CD4-positive, alpha-beta T cell (primary cell): ENCODE data around the gene COL6A2. TPM values are rescaled to one million over a fixed set of nuclear protein-coding genes. Genes with fewer than 3 reads are reported as not detected.

Experiments used
- ATAC-seq: fragments of 200-7000 bp; cut with Tn5 transposase; one replicate; pipeline ENCODE4 v1.10.0; 2022; ENCODE audit warnings: mild to moderate bottlenecking; ENCODE audit not compliant: poor library complexity
- CTCF ChIA-PET: fragments of 350-600 bp; sonication (Branson Sonifier 250); formaldehyde crosslinking; loops from one replicate; lab custom pipeline; 2021; ENCODE audit warnings: antibody characterized with exemption, inconsistent platforms; lab: Charles Lee
- POLR2A ChIA-PET: fragments of 350-600 bp; sonication (Branson Sonifier 250); formaldehyde crosslinking; loops from one replicate; lab custom pipeline; 2021; ENCODE audit warnings: antibody characterized with exemption, inconsistent platforms; lab: Charles Lee
- DNase-seq, 14 experiments: peaks; one replicate each; pipeline ENCODE4 v3.0.0-alpha.2; 2013 to 2020; ENCODE audit warnings: mixed read lengths in 2 of 14
- H3K27ac ChIP-seq, 2 donors: one replicate each; pipeline versions ENCODE4 v1.5.1 to v1.7.0; 2013; ENCODE audit warnings: low read length in 2 of 2, low read depth in 1 of 2, mild to moderate bottlenecking in 1 of 2
- H3K27me3 ChIP-seq, 2 experiments: 1 replicate in 1 of 2; 2 replicates in 1 of 2; pipeline versions ENCODE4 v1.6.1 to v1.7.0; 2013; ENCODE audit warnings: low read length in 2 of 2, control low read depth in 1 of 2, mild to moderate bottlenecking in 1 of 2, moderate library complexity in 1 of 2; ENCODE audit not compliant: insufficient read depth in 2 of 2, control insufficient read depth in 1 of 2
- H3K36me3 ChIP-seq: one replicate; pipeline ENCODE4 v1.6.1; 2013; ENCODE audit warnings: low read length, control low read depth; ENCODE audit not compliant: insufficient read depth
- H3K4me1 ChIP-seq: one replicate; pipeline ENCODE4 v1.6.1; 2013; ENCODE audit warnings: low read length, control low read depth; ENCODE audit not compliant: insufficient read depth
- H3K4me3 ChIP-seq: one replicate; pipeline ENCODE4 v1.5.1; 2013; ENCODE audit warnings: mild to moderate bottlenecking, low read length, moderate library complexity
- H3K9me3 ChIP-seq, 2 experiments: 1 replicate in 1 of 2; 2 replicates in 1 of 2; pipeline versions ENCODE4 v1.6.1 to v1.7.0; 2013; ENCODE audit warnings: low read length in 2 of 2, mild to moderate bottlenecking in 2 of 2, control low read depth in 1 of 2, moderate library complexity in 1 of 2; ENCODE audit not compliant: control insufficient read depth in 1 of 2, insufficient read depth in 1 of 2
- H3K27ac Mint-ChIP-seq: one replicate; pipeline ENCODE4 v1.8.0; 2020; ENCODE audit warnings: mixed read lengths
- H3K27me3 Mint-ChIP-seq: one replicate; pipeline ENCODE4 v1.8.0; 2021; ENCODE audit warnings: mixed read lengths
- H3K36me3 Mint-ChIP-seq: one replicate; pipeline ENCODE4 v1.8.0; 2021; ENCODE audit warnings: low read depth, mixed read lengths
- H3K4me1 Mint-ChIP-seq: one replicate; pipeline ENCODE4 v1.8.0; 2021; ENCODE audit warnings: low read depth, mixed read lengths
- H3K4me3 Mint-ChIP-seq: one replicate; pipeline ENCODE4 v1.8.0; 2020; ENCODE audit warnings: mild to moderate bottlenecking, mixed read lengths
- H3K9me3 Mint-ChIP-seq: one replicate; pipeline ENCODE4 v1.8.0; 2020; ENCODE audit warnings: mixed read lengths
- CTCF ChIP-seq: fragments of 200-600 bp; IDR thresholded peaks from one replicate; pipeline ENCODE4 v1.8.0; 2022; ENCODE audit warnings: antibody characterized with exemption, mild to moderate bottlenecking
- intact Hi-C, 2 experiments: fragments of 100-400 bp; cut with DNase I in 1 of 2; cut with micrococcal nuclease in 1 of 2; formaldehyde crosslinking; loops; one replicate each; pipeline versions ENCODE4 v1.15.1 to v1.9.0; 2023 to 2025; cut with DNase I, micrococcal nuclease
- total RNA-seq, 174 experiments: library from RNA in 2 of 174; stranded (reverse) in 2 of 174; gene quantifications; one replicate each; pipeline ENCODE4 v1.2.3 and lab custom pipeline; 2021 to 2026

Gene COL6A2
- total RNA-seq, 2 experiments from 2014 or later: 24.1 to 26.4 TPM

- Histone ChIP-seq H3K27ac (no peak overlapping the region), H3K27me3 (no peaks in the 10 kb centered on the region), H3K4me3 (no peak overlapping the region), H3K4me1 (no peaks in the 10 kb centered on the region), H3K9me3 (no peaks in the 10 kb centered on the region), H3K36me3 (no peaks in the 10 kb centered on the region)
- no peak overlapping the region for H3K27ac Mint-ChIP-seq
- ChIA-PET POLR2A (no interaction called here), CTCF (no interaction called here)
- TF ChIP-seq CTCF: no peak
- H3K27me3 Mint-ChIP-seq: peaks cover 4% of the 10 kb centered on the region
- H3K4me3 Mint-ChIP-seq: no peak overlapping the region
- ATAC-seq (no peak), DNase-seq (no peak)
- H3K36me3 Mint-ChIP-seq: no peaks in the 10 kb centered on the region
- no peaks in the 10 kb centered on the region for H3K4me1 Mint-ChIP-seq
- intact Hi-C loops: no loop called here
- no peaks in the 10 kb centered on the region for H3K9me3 Mint-ChIP-seq
Measured at GRCh38 chr21:46131588-46131837, 33.6 kb downstream of the COL6A2 start.

- intact Hi-C loops: no loop called here
- no peak overlapping the region for H3K4me3 Mint-ChIP-seq
- H3K9me3 ChIP-seq: no peaks in the 10 kb centered on the region
- no peaks in the 10 kb centered on the region for H3K4me1 Mint-ChIP-seq
- H3K4me3 ChIP-seq: no peak overlapping the region
- H3K4me1 ChIP-seq: no peaks in the 10 kb centered on the region
- ATAC-seq: no peak
- ChIA-PET CTCF (no interaction called here), POLR2A (no interaction called here)
- H3K27ac Mint-ChIP-seq: no peak overlapping the region
- H3K36me3 ChIP-seq: no peaks in the 10 kb centered on the region
- peaks cover 4% of the 10 kb centered on the region for H3K27me3 Mint-ChIP-seq
- TF ChIP-seq CTCF: no peak
- no peaks in the 10 kb centered on the region for H3K9me3 Mint-ChIP-seq
- DNase-seq: no peak
- H3K27me3 ChIP-seq: peaks cover 0 to 2% of the 10 kb centered on the region in 2 experiments
- H3K27ac ChIP-seq: no peak overlapping the region
- H3K36me3 Mint-ChIP-seq: no peaks in the 10 kb centered on the region
Measured at GRCh38 chr21:46131838-46132651, 34.1 kb downstream of the COL6A2 start.

- POLR2A ChIA-PET: no interaction called here
- no peaks in the 10 kb centered on the region for H3K36me3 ChIP-seq
- ATAC-seq (no peak), DNase-seq (no peak)
- no peak overlapping the region for H3K27ac ChIP-seq
- peaks cover 0 to 3% of the 10 kb centered on the region in 2 experiments for H3K27me3 ChIP-seq
- H3K9me3 Mint-ChIP-seq: no peaks in the 10 kb centered on the region
- peaks cover 4% of the 10 kb centered on the region for H3K27me3 Mint-ChIP-seq
- CTCF ChIA-PET: no interaction called here
- H3K4me3 Mint-ChIP-seq: no peak overlapping the region
- intact Hi-C loops: no loop called here
- no peaks in the 10 kb centered on the region for H3K9me3 ChIP-seq
- H3K36me3 Mint-ChIP-seq: no peaks in the 10 kb centered on the region
- TF ChIP-seq CTCF: no peak
- H3K4me1 Mint-ChIP-seq: no peaks in the 10 kb centered on the region
- H3K4me1 ChIP-seq: no peaks in the 10 kb centered on the region
- H3K4me3 ChIP-seq: no peak overlapping the region
- H3K27ac Mint-ChIP-seq: no peak overlapping the region
Measured at GRCh38 chr21:46135782-46136395, 38.0 kb downstream of the COL6A2 start.
